H1 (cell line): Measurements from ENCODE around the gene SIM2. TPM values are rescaled to one million over a fixed set of nuclear protein-coding genes. Genes with fewer than 3 reads are reported as not detected.

ENCODE experiments used
- BACH1 ChIP-seq: IDR thresholded peaks from 2 replicates; pipeline ENCODE4 v1.6.1; 2012; ENCODE audit warnings: low read length, improper control_type of control experiment
- CHD2 ChIP-seq: IDR thresholded peaks from 2 replicates; pipeline ENCODE4 v1.6.1; 2012; ENCODE audit warnings: low read length, improper control_type of control experiment
- CHD7 ChIP-seq: fragments of 300-600 bp; sonication (generic); IDR thresholded peaks from 2 replicates; pipeline ENCODE4 v1.7.1; 2012; ENCODE audit warnings: low read length, moderate library complexity, mild to moderate bottlenecking, inconsistent platforms; ENCODE audit not compliant: insufficient replicate concordance
- E2F6 ChIP-seq: IDR thresholded peaks from 2 replicates; pipeline ENCODE4 v1.6.1; 2012; ENCODE audit warnings: inconsistent platforms
- HDAC6 ChIP-seq: IDR thresholded peaks from one replicate; pipeline ENCODE4 v1.7.1; 2012; ENCODE audit warnings: low read depth, mild to moderate bottlenecking, inconsistent platforms, low read length, moderate library complexity
- MAX ChIP-seq: IDR thresholded peaks from 2 replicates; pipeline ENCODE4 v1.6.1; 2012; ENCODE audit warnings: inconsistent platforms
- polyA plus RNA-seq, 7 experiments: library from polyadenylated mRNA; depleted of rRNA in 3 of 7; stranded (reverse) in 5 of 7; unstranded in 2 of 7; fragments of >200 nt in 5 of 7; fragments of 200-250 nt in 2 of 7; gene quantifications; 1 replicate in 5 of 7; 2 replicates in 1 of 7; 4 replicates in 1 of 7; pipeline versions ENCODE4 v1.2.1 to v1.2.3, GENCODE V29; 2011 to 2013; ENCODE audit warnings: missing spikeins in 2 of 7, mixed read lengths in 2 of 7
- total RNA-seq: library from RNA; stranded (reverse); fragmentation: NEBNext Ultra II Directional; extraction: Animal tissue kit (Norgen Biotek cat#: 25700); gene quantifications from 2 replicates; pipeline ENCODE4 v1.2.1, GENCODE V29; 2021

The SIM2 gene
- total and polyA plus RNA-seq, 2 of the 8 experiments (the other 6 are each of a cell fraction or from before 2014, with no cell fraction given) = 0.05 to 0.26 TPM

GRCh38 chr21:36761685-36762084, 62.8 kb downstream of the SIM2 start (continued):
- no peak for TF ChIP-seq CHD7
- TF ChIP-seq HDAC6 = no peak
- no peak for TF ChIP-seq BACH1
- TF ChIP-seq E2F6 = no peak
- TF ChIP-seq MAX = peak; percentile 30; the same call in 1 of the 2 replicates
- no peak for TF ChIP-seq CHD2
